Vagina (tissue), 2 donors: Measurements from ENCODE around the gene DMTF1. TPM values are rescaled to one million over a fixed set of nuclear protein-coding genes. Genes with fewer than 3 reads are reported as not detected.

Experiments
- DNase-seq, 2 donors: peaks; one replicate each; pipeline ENCODE4 v3.0.0-alpha.2; 2017; ENCODE audit errors: extremely low spot score in 2 of 2
- H3K27ac ChIP-seq: fragments of 200-600 bp; sonication (generic); one replicate; pipeline ENCODE4 v1.5.1; 2019
- H3K27me3 ChIP-seq: fragments of 200-600 bp; sonication (generic); one replicate; pipeline ENCODE4 v1.5.1; 2019
- H3K36me3 ChIP-seq, 2 donors: fragments of 200-600 bp; sonication (generic); one replicate each; pipeline ENCODE4 v1.5.1; 2017 to 2019
- H3K4me1 ChIP-seq: fragments of 200-600 bp; sonication (generic); one replicate; pipeline ENCODE4 v1.5.1; 2019
- H3K4me3 ChIP-seq, 2 donors: fragments of 200-600 bp; sonication (generic); 1 replicate in 1 of 2; 2 replicates in 1 of 2; pipeline ENCODE4 v1.5.1; 2016 to 2019
- H3K9me3 ChIP-seq: fragments of 200-600 bp; sonication (generic); one replicate; pipeline ENCODE4 v1.5.1; 2019
- CTCF ChIP-seq, 3 experiments: fragments of 450-650 bp in 2 of 3; fragments of 200-600 bp in 1 of 3; sonication (generic) in 1 of 3; IDR thresholded peaks; one replicate each; pipeline ENCODE4 v1.5.1; 2017 to 2019; ENCODE audit warnings: antibody characterized with exemption in 3 of 3, mild to moderate bottlenecking in 2 of 3, moderate library complexity in 2 of 3
- POLR2A ChIP-seq, 2 donors: fragments of 450-650 bp; IDR thresholded peaks; one replicate each; pipeline ENCODE4 v1.6.1; 2017; ENCODE audit warnings: antibody characterized with exemption in 2 of 2, mild to moderate bottlenecking in 2 of 2, moderate library complexity in 2 of 2
- POLR2AphosphoS5 ChIP-seq, 2 donors: sonication (generic); formaldehyde crosslinking; IDR thresholded peaks; one replicate each; pipeline ENCODE4 v1.9.0; 2017; ENCODE audit warnings: antibody characterized with exemption in 2 of 2, mild to moderate bottlenecking in 2 of 2, low read depth in 1 of 2; ENCODE audit not compliant: insufficient read depth in 1 of 2
- intact Hi-C: fragments of 100-400 bp; cut with DNase I; formaldehyde crosslinking; loops from one replicate; pipeline ENCODE4 v1.15.1; 2023
- total RNA-seq: library from RNA; depleted of rRNA; stranded (reverse); fragments of >200 nt; gene quantifications from one replicate; pipeline ENCODE4 v1.2.3, GENCODE V29; 2016

DMTF1 gene
- total RNA-seq, 1 donor from 2014 or later: 86.9 TPM

- Histone ChIP-seq H3K36me3 (no peaks in the 10 kb centered on the region), H3K4me3 (no peak overlapping the region), H3K27ac (no peak overlapping the region), H3K9me3 (no peaks in the 10 kb centered on the region), H3K27me3 (no peaks in the 10 kb centered on the region), H3K4me1 (peaks cover 11% of the 10 kb centered on the region)
- no peak for DNase-seq
- TF ChIP-seq POLR2AphosphoS5 (IDR thresholded peaks at IDR 0.05; ENCODE audit: insufficient read depth in 1 of 2, low read depth in 1 of 2) (no peak), POLR2A (IDR thresholded peaks at IDR 0.05) (no peak), CTCF (IDR thresholded peaks at IDR 0.05) (no peak)
- intact Hi-C loops: loop anchor here (10.0 kb wide), 1 partner anchor 69 kb away; the partner anchor contains the start of gene DMTF1
Measured at GRCh38 chr7:87223666-87224065, 71.4 kb downstream of the DMTF1 start.

- Histone ChIP-seq H3K9me3 (no peaks in the 10 kb centered on the region), H3K4me1 (peaks cover 6% of the 10 kb centered on the region), H3K4me3 (no peak overlapping the region), H3K27me3 (no peaks in the 10 kb centered on the region), H3K27ac (no peak overlapping the region), H3K36me3 (no peaks in the 10 kb centered on the region)
- intact Hi-C loops: loop anchor here (10.0 kb wide), 1 partner anchor 71 kb away; the partner anchor contains the start of gene DMTF1
- TF ChIP-seq CTCF (IDR thresholded peaks at IDR 0.05) (no peak), POLR2AphosphoS5 (IDR thresholded peaks at IDR 0.05; ENCODE audit: insufficient read depth in 1 of 2, low read depth in 1 of 2) (no peak), POLR2A (IDR thresholded peaks at IDR 0.05) (no peak)
- no peak for DNase-seq
Measured at GRCh38 chr7:87225696-87226095, 73.4 kb downstream of the DMTF1 start.

- Histone ChIP-seq H3K27me3 (no peaks in the 10 kb centered on the region), H3K9me3 (no peaks in the 10 kb centered on the region), H3K4me1 (no peaks in the 10 kb centered on the region), H3K4me3 (no peak overlapping the region), H3K36me3 (no peaks in the 10 kb centered on the region), H3K27ac (no peak overlapping the region)
- no peak for DNase-seq
- TF ChIP-seq POLR2AphosphoS5 (IDR thresholded peaks at IDR 0.05; ENCODE audit: insufficient read depth in 1 of 2, low read depth in 1 of 2): no peak
- no peak for TF ChIP-seq CTCF (IDR thresholded peaks at IDR 0.05)
- no peak for TF ChIP-seq POLR2A (IDR thresholded peaks at IDR 0.05)
- intact Hi-C loops: loop anchor here (10.0 kb wide), 1 partner anchor 72 kb away; the partner anchor contains the start of gene DMTF1
Measured at GRCh38 chr7:87226495-87226894, 74.2 kb downstream of the DMTF1 start.

GRCh38 chr7:87231258-87231657, 79.0 kb downstream of the DMTF1 start:
- intact Hi-C loops: loop anchor here (10.0 kb wide), 1 partner anchor 296 kb away; no protein-coding TSS in a partner anchor
- H3K9me3 ChIP-seq: no peaks in the 10 kb centered on the region
- no peak overlapping the region for H3K4me3 ChIP-seq
- no peaks in the 10 kb centered on the region for H3K27me3 ChIP-seq
- no peak overlapping the region for H3K27ac ChIP-seq
- no peak for DNase-seq
- no peaks in the 10 kb centered on the region for H3K36me3 ChIP-seq
- no peaks in the 10 kb centered on the region for H3K4me1 ChIP-seq
- TF ChIP-seq POLR2A (IDR thresholded peaks at IDR 0.05) (no peak), POLR2AphosphoS5 (IDR thresholded peaks at IDR 0.05; ENCODE audit: insufficient read depth in 1 of 2, low read depth in 1 of 2) (no peak), CTCF (IDR thresholded peaks at IDR 0.05) (no peak)

GRCh38 chr7:87231711-87232110, 79.5 kb downstream of the DMTF1 start:
- Histone ChIP-seq H3K27me3 (no peaks in the 10 kb centered on the region), H3K9me3 (no peaks in the 10 kb centered on the region), H3K4me1 (no peaks in the 10 kb centered on the region), H3K36me3 (no peaks in the 10 kb centered on the region), H3K4me3 (no peak overlapping the region), H3K27ac (no peak overlapping the region)
- TF ChIP-seq POLR2AphosphoS5 (IDR thresholded peaks at IDR 0.05; ENCODE audit: insufficient read depth in 1 of 2, low read depth in 1 of 2) (no peak), CTCF (IDR thresholded peaks at IDR 0.05) (no peak), POLR2A (IDR thresholded peaks at IDR 0.05) (no peak)
- DNase-seq: no peak
- intact Hi-C loops: loop anchor here (10.0 kb wide), 1 partner anchor 297 kb away; no protein-coding TSS in a partner anchor
